HepG2 (cell line): ENCODE measurements around the gene ENO3. TPM values are rescaled to one million over a fixed set of nuclear protein-coding genes. Genes with fewer than 3 reads are reported as not detected.

Experiments used
- AKAP8 ChIP-seq: sonication (generic); formaldehyde crosslinking; IDR thresholded peaks from 2 replicates; pipeline ENCODE4 v1.5.1; 2020; ENCODE audit warnings: mild to moderate bottlenecking, missing genetic modification reagents
- ASH2L ChIP-seq: fragments of 300-600, 200-600 bp; sonication (generic); IDR thresholded peaks from 2 replicates; pipeline ENCODE4 v1.7.0; 2017; ENCODE audit warnings: low read depth, mild to moderate bottlenecking, moderate library complexity, mixed read lengths, low read length; ENCODE audit not compliant: insufficient read length
- HDAC6 ChIP-seq: fragments of 200-600 bp; sonication (generic); IDR thresholded peaks from 2 replicates; pipeline ENCODE4 v1.7.0; 2017; ENCODE audit warnings: mild to moderate bottlenecking, antibody characterized with exemption, low read length, low read depth
- MXI1 ChIP-seq: IDR thresholded peaks from 3 replicates; pipeline ENCODE4 v1.6.1; 2012; ENCODE audit warnings: low read depth, low read length, inconsistent platforms, borderline replicate concordance
- NFIC ChIP-seq: IDR thresholded peaks from 2 replicates; pipeline ENCODE4 v1.6.1; 2012; ENCODE audit warnings: mild to moderate bottlenecking, low read length, inconsistent platforms
- RNF2 ChIP-seq: fragments of 450-650 bp; conservative IDR thresholded peaks from 2 replicates; pipeline ENCODE4 v1.6.1; 2016; ENCODE audit warnings: low read depth
- SAP130 ChIP-seq: IDR thresholded peaks from 2 replicates; pipeline ENCODE4 v1.6.1; 2016; ENCODE audit warnings: low read depth
- SNRNP70 ChIP-seq: fragments of 200-400 bp; formaldehyde crosslinking; IDR thresholded peaks from 2 replicates; pipeline ENCODE4 v1.6.1; 2017; ENCODE audit warnings: mild to moderate bottlenecking, low read depth, low read length, moderate library complexity
- TAF1 ChIP-seq: sonication (generic); formaldehyde crosslinking; IDR thresholded peaks from 2 replicates; pipeline ENCODE4 v1.4.0; 2020; ENCODE audit warnings: missing genetic modification reagents
- TBL1XR1 ChIP-seq: fragments of 150-350 bp; IDR thresholded peaks from 2 replicates; pipeline ENCODE4 v1.6.1; 2014; ENCODE audit warnings: borderline replicate concordance, low read length; ENCODE audit not compliant: partially characterized antibody
- TGIF2 ChIP-seq: IDR thresholded peaks from 2 replicates; pipeline ENCODE4 v1.6.1; 2016; ENCODE audit warnings: control low read depth, missing compliant biosample characterization
- WIZ ChIP-seq: sonication (generic); formaldehyde crosslinking; IDR thresholded peaks from 2 replicates; pipeline ENCODE4 v1.5.1; 2020; ENCODE audit warnings: mild to moderate bottlenecking, missing genetic modification reagents
- YEATS2 ChIP-seq: sonication (generic); formaldehyde crosslinking; IDR thresholded peaks from 2 replicates; pipeline ENCODE4 v1.4.0; 2020; ENCODE audit warnings: missing genetic modification reagents, borderline replicate concordance
- ZIK1 ChIP-seq: sonication (generic); formaldehyde crosslinking; IDR thresholded peaks from 2 replicates; pipeline ENCODE4 v1.5.0; 2020; ENCODE audit warnings: mild to moderate bottlenecking, low read depth, missing genetic modification reagents, borderline replicate concordance
- ZKSCAN5 ChIP-seq: sonication (generic); formaldehyde crosslinking; IDR thresholded peaks from 2 replicates; pipeline ENCODE4 v1.5.1; 2020; ENCODE audit warnings: mild to moderate bottlenecking, missing genetic modification reagents
- ZNF101 ChIP-seq: sonication (generic); formaldehyde crosslinking; IDR thresholded peaks from 2 replicates; pipeline ENCODE4 v1.4.0; 2020; ENCODE audit warnings: mild to moderate bottlenecking, low read depth, missing genetic modification reagents, borderline replicate concordance
- ZNF3 ChIP-seq: IDR thresholded peaks from 2 replicates; pipeline ENCODE4 v1.7.0; 2017; ENCODE audit warnings: inconsistent platforms
- ZNF34 ChIP-seq: sonication (generic); formaldehyde crosslinking; IDR thresholded peaks from 2 replicates; pipeline ENCODE4 v1.4.0; 2020; ENCODE audit warnings: mild to moderate bottlenecking, missing genetic modification reagents, borderline replicate concordance
- ZNF543 ChIP-seq: sonication (generic); formaldehyde crosslinking; IDR thresholded peaks from 2 replicates; pipeline ENCODE4 v1.4.0; 2020; ENCODE audit warnings: mild to moderate bottlenecking, missing genetic modification reagents
- ZNF550 ChIP-seq: sonication (generic); formaldehyde crosslinking; IDR thresholded peaks from 2 replicates; pipeline ENCODE4 v1.4.0; 2020; ENCODE audit warnings: mild to moderate bottlenecking, missing genetic modification reagents, borderline replicate concordance
- ZNF772 ChIP-seq: sonication (generic); formaldehyde crosslinking; IDR thresholded peaks from 2 replicates; pipeline ENCODE4 v1.5.0; 2020; ENCODE audit warnings: mild to moderate bottlenecking, missing genetic modification reagents
- ZNF816 ChIP-seq: sonication (generic); formaldehyde crosslinking; IDR thresholded peaks from 2 replicates; pipeline ENCODE4 v1.8.0; 2022; ENCODE audit warnings: missing genetic modification reagents, mild to moderate bottlenecking, borderline replicate concordance
- ZNF878 ChIP-seq: sonication (generic); formaldehyde crosslinking; IDR thresholded peaks from 2 replicates; pipeline ENCODE4 v1.8.1; 2023; ENCODE audit warnings: mild to moderate bottlenecking, missing genetic modification reagents, moderate library complexity
- polyA plus RNA-seq, 8 experiments: library from polyadenylated mRNA; depleted of rRNA in 3 of 8; stranded (reverse) in 7 of 8; unstranded in 1 of 8; fragments of >200 nt; fragmentation: Illumina TruSeq in 4 of 8; extraction: Trizol in 4 of 8; gene quantifications; 2 replicates each; pipeline versions ENCODE4 v1.2.1 to v1.2.3, GENCODE V29; 2011 to 2016; ENCODE audit warnings: low read depth in 4 of 8, missing spikeins in 1 of 8, mixed read lengths in 1 of 8; ENCODE audit not compliant: insufficient read depth in 1 of 8
- total RNA-seq, 5 experiments: library from RNA; depleted of rRNA; stranded (reverse); fragments of >200 nt; fragmentation: Illumina TruSeq; extraction: Trizol; gene quantifications; 2 replicates each; pipeline ENCODE4 v1.2.3, GENCODE V29; 2016; ENCODE audit warnings: low read depth in 1 of 5
- TF ChIP-seq, protein P1 (sequence below): sonication (generic); formaldehyde crosslinking; IDR thresholded peaks from 2 replicates; pipeline ENCODE4 v1.4.0; 2020; ENCODE audit warnings: mild to moderate bottlenecking, missing genetic modification reagents
- TF ChIP-seq, protein P2 (sequence below): sonication (generic); formaldehyde crosslinking; IDR thresholded peaks from 2 replicates; pipeline ENCODE4 v1.4.0; 2020; ENCODE audit warnings: missing genetic modification reagents
- TF ChIP-seq, protein P3 (sequence below): sonication (generic); formaldehyde crosslinking; IDR thresholded peaks from 2 replicates; pipeline ENCODE4 v1.5.0; 2020; ENCODE audit warnings: missing genetic modification reagents, mild to moderate bottlenecking, borderline replicate concordance
- TF ChIP-seq, protein P4 (sequence below): IDR thresholded peaks from 2 replicates; pipeline ENCODE4 v1.6.1; 2016; ENCODE audit warnings: low read depth, control low read depth

Gene ENO3
- total and polyA plus RNA-seq, 2 of the 13 experiments (the other 11 are each of a cell fraction or from before 2014, with no cell fraction given) = 59.8 to 69.8 TPM

DNA sequence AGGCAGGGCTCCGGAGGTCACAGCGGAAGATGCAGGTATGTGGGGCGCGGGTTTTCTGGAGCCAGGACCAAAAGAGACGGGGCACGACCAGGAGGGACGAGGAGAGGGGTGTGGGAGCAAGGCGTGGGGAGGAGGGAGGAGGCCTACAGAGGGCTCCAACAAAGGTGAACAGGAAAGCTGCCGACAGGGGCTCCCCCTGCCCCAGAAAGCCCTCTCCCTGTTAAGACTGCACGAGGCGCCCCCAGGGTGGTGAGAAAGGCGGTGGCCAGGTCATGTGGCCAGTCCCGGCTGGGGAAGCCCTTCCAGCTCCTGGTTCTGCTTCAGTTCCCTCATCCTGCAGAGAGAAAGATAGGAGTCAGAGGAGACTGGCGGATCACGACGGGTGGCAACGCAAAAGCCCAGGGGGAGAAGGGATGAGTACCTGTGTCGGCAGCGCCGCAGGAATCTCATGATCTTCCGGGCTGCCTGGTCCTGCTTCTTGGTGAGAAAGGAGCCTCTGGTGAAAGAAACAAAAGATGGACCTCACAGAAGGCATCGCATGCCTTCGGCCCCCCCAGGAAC is 17.6 kb downstream of the ENO3 start (continued):
- TF ChIP-seq SAP130 (CRISPR knock-in tag) (no peak), ZKSCAN5 (CRISPR knock-in tag) (no peak), ZNF878 (CRISPR knock-in tag) (no peak), RNF2 (no peak), ZNF34 (no peak), MXI1 (no peak), HDAC6 (no peak), NFIC (no peak), ZNF543 (CRISPR knock-in tag) (no peak), ZNF772 (no peak), TBL1XR1 (no peak), ZIK1 (CRISPR knock-in tag) (no peak), SNRNP70 (no peak), ASH2L (no peak), ZNF816 (CRISPR knock-in tag) (no peak), ZNF550 (CRISPR knock-in tag) (no peak), YEATS2 (CRISPR knock-in tag) (no peak), WIZ (CRISPR knock-in tag) (no peak; the same call in 1 of the 2 replicates), ZNF3 (CRISPR knock-in tag) (no peak), TAF1 (CRISPR knock-in tag) (no peak), AKAP8 (CRISPR knock-in tag) (no peak), TGIF2 (no peak; the same call in 1 of the 2 replicates), ZNF101 (CRISPR knock-in tag) (no peak)
- TF ChIP-seq, protein P1, sequence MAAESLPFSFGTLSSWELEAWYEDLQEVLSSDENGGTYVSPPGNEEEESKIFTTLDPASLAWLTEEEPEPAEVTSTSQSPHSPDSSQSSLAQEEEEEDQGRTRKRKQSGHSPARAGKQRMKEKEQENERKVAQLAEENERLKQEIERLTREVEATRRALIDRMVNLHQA (CRISPR knock-in tag) = no peak
- TF ChIP-seq, protein P2, sequence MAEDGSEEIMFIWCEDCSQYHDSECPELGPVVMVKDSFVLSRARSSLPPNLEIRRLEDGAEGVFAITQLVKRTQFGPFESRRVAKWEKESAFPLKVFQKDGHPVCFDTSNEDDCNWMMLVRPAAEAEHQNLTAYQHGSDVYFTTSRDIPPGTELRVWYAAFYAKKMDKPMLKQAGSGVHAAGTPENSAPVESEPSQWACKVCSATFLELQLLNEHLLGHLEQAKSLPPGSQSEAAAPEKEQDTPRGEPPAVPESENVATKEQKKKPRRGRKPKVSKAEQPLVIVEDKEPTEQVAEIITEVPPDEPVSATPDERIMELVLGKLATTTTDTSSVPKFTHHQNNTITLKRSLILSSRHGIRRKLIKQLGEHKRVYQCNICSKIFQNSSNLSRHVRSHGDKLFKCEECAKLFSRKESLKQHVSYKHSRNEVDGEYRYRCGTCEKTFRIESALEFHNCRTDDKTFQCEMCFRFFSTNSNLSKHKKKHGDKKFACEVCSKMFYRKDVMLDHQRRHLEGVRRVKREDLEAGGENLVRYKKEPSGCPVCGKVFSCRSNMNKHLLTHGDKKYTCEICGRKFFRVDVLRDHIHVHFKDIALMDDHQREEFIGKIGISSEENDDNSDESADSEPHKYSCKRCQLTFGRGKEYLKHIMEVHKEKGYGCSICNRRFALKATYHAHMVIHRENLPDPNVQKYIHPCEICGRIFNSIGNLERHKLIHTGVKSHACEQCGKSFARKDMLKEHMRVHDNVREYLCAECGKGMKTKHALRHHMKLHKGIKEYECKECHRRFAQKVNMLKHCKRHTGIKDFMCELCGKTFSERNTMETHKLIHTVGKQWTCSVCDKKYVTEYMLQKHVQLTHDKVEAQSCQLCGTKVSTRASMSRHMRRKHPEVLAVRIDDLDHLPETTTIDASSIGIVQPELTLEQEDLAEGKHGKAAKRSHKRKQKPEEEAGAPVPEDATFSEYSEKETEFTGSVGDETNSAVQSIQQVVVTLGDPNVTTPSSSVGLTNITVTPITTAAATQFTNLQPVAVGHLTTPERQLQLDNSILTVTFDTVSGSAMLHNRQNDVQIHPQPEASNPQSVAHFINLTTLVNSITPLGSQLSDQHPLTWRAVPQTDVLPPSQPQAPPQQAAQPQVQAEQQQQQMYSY (CRISPR knock-in tag) = no peak
- TF ChIP-seq, protein P3, sequence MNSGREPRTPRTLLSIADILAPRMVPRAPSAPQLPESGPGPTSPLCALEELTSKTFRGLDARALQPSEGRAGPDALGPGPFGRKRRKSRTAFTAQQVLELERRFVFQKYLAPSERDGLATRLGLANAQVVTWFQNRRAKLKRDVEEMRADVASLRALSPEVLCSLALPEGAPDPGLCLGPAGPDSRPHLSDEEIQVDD (CRISPR knock-in tag) = no peak
- TF ChIP-seq, protein P4, sequence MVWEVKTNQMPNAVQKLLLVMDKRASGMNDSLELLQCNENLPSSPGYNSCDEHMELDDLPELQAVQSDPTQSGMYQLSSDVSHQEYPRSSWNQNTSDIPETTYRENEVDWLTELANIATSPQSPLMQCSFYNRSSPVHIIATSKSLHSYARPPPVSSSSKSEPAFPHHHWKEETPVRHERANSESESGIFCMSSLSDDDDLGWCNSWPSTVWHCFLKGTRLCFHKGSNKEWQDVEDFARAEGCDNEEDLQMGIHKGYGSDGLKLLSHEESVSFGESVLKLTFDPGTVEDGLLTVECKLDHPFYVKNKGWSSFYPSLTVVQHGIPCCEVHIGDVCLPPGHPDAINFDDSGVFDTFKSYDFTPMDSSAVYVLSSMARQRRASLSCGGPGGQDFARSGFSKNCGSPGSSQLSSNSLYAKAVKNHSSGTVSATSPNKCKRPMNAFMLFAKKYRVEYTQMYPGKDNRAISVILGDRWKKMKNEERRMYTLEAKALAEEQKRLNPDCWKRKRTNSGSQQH = no peak
